Measurements from ENCODE around the gene NELFCD. TPM values are rescaled to one million over a fixed set of nuclear protein-coding genes. Genes with fewer than 3 reads are reported as not detected.

The NELFCD gene
- total RNA-seq, 1 experiment from 2014 or later: 179 TPM

GRCh38 chr20:59015812-59016711 is 35.0 kb downstream of the NELFCD start:
- H3K36me3 Mint-ChIP-seq (ENCODE audit: insufficient read depth, unreplicated experiment): peaks cover 14% of the 10 kb centered on the region
- no peaks in the 10 kb centered on the region for H3K27me3 Mint-ChIP-seq (ENCODE audit: unreplicated experiment)
- H3K9me3 Mint-ChIP-seq (ENCODE audit: low read depth, unreplicated experiment): no peaks in the 10 kb centered on the region
- H3K4me1 Mint-ChIP-seq (ENCODE audit: low read depth, unreplicated experiment): peaks cover 36% of the 10 kb centered on the region
- intact Hi-C loops (cut with micrococcal nuclease; ENCODE audit: unreplicated experiment): no loop called here
- H3K27ac Mint-ChIP-seq (ENCODE audit: unreplicated experiment): no peak overlapping the region
- DNase-seq: no peak
- CTCF ChIA-PET: no interaction called here
- no TSS peak for BruUV-seq (replicated peaks)
- no peak for TF ChIP-seq CTCF (IDR thresholded peaks at IDR 0.05; ENCODE audit: unreplicated experiment)
- H3K4me3 Mint-ChIP-seq (ENCODE audit: low read depth, unreplicated experiment): no peak overlapping the region

- CTCF ChIA-PET: interaction anchor here (1.0 kb wide), 1 partner anchor 14 kb away, joined by 4 read pairs; no protein-coding TSS in a partner anchor
- Mint-ChIP-seq H3K9me3 (ENCODE audit: low read depth, unreplicated experiment) (no peaks in the 10 kb centered on the region), H3K36me3 (ENCODE audit: insufficient read depth, unreplicated experiment) (peaks cover 10% of the 10 kb centered on the region), H3K27me3 (ENCODE audit: unreplicated experiment) (no peaks in the 10 kb centered on the region), H3K27ac (ENCODE audit: unreplicated experiment) (no peak overlapping the region), H3K4me1 (ENCODE audit: low read depth, unreplicated experiment) (peaks cover 28% of the 10 kb centered on the region), H3K4me3 (ENCODE audit: low read depth, unreplicated experiment) (no peak overlapping the region)
- BruUV-seq (replicated peaks): no TSS peak
- no peak for DNase-seq
- intact Hi-C loops (cut with micrococcal nuclease; ENCODE audit: unreplicated experiment): no loop called here
- no peak for TF ChIP-seq CTCF (IDR thresholded peaks at IDR 0.05; ENCODE audit: unreplicated experiment)
Measured at GRCh38 chr20:59016795-59017492, 35.9 kb downstream of the NELFCD start.

- Mint-ChIP-seq H3K9me3 (ENCODE audit: low read depth, unreplicated experiment) (no peaks in the 10 kb centered on the region), H3K36me3 (ENCODE audit: insufficient read depth, unreplicated experiment) (peaks cover 17% of the 10 kb centered on the region), H3K27me3 (ENCODE audit: unreplicated experiment) (no peaks in the 10 kb centered on the region), H3K4me3 (ENCODE audit: low read depth, unreplicated experiment) (no peak overlapping the region), H3K27ac (ENCODE audit: unreplicated experiment) (no peak overlapping the region), H3K4me1 (ENCODE audit: low read depth, unreplicated experiment) (peaks cover 24% of the 10 kb centered on the region)
- DNase-seq: no peak
- intact Hi-C loops (cut with micrococcal nuclease; ENCODE audit: unreplicated experiment): no loop called here
- CTCF ChIA-PET: interaction anchor here (1.0 kb wide), 1 partner anchor 14 kb away, joined by 4 read pairs; no protein-coding TSS in a partner anchor
- no TSS peak for BruUV-seq (replicated peaks)
- TF ChIP-seq CTCF (IDR thresholded peaks at IDR 0.05; ENCODE audit: unreplicated experiment): no peak
Measured at GRCh38 chr20:59017493-59018231, 36.6 kb downstream of the NELFCD start.

GRCh38 chr20:59018817-59019216 is 37.8 kb downstream of the NELFCD start:
- peaks cover 20% of the 10 kb centered on the region for H3K36me3 Mint-ChIP-seq (ENCODE audit: insufficient read depth, unreplicated experiment)
- no peak for TF ChIP-seq CTCF (IDR thresholded peaks at IDR 0.05; ENCODE audit: unreplicated experiment)
- peaks cover 22% of the 10 kb centered on the region for H3K4me1 Mint-ChIP-seq (ENCODE audit: low read depth, unreplicated experiment)
- no peak for DNase-seq
- CTCF ChIA-PET: no interaction called here
- H3K27me3 Mint-ChIP-seq (ENCODE audit: unreplicated experiment): no peaks in the 10 kb centered on the region
- BruUV-seq (replicated peaks): no TSS peak
- no peak overlapping the region for H3K27ac Mint-ChIP-seq (ENCODE audit: unreplicated experiment)
- intact Hi-C loops (cut with micrococcal nuclease; ENCODE audit: unreplicated experiment): no loop called here
- H3K4me3 Mint-ChIP-seq (ENCODE audit: low read depth, unreplicated experiment): no peak overlapping the region
- H3K9me3 Mint-ChIP-seq (ENCODE audit: low read depth, unreplicated experiment): no peaks in the 10 kb centered on the region

All from Calu3 (cell line).